Calu3 (cell line): ENCODE measurements around the gene HSPB2. TPM values are rescaled to one million over a fixed set of nuclear protein-coding genes. Genes with fewer than 3 reads are reported as not detected.
A peak's percentile ranks its signal among the peaks of the same experiment; 100 is the strongest.

ENCODE experiments used
- BruUV-seq: library from RNA; stranded (reverse); fragments of 400-500 nt; replicated peaks from 2 replicates; lab custom pipeline; 2021; lab: Mats Ljungman, UMichigan
- CTCF ChIA-PET: fragments of 300-600 bp; sonication (Branson Sonifier 250); formaldehyde crosslinking; loops from one replicate; lab custom pipeline; 2022; ENCODE audit warnings: antibody characterized with exemption; lab: Charles Lee
- DNase-seq: peaks from one replicate; pipeline ENCODE4 v3.0.0; 2022
- H3K27ac Mint-ChIP-seq: one replicate; pipeline ENCODE4 v1.8.0; 2022; ENCODE audit warnings: mixed read lengths; ENCODE audit not compliant: unreplicated experiment
- H3K27me3 Mint-ChIP-seq: one replicate; pipeline ENCODE4 v1.8.0; 2022; ENCODE audit warnings: mixed read lengths; ENCODE audit not compliant: unreplicated experiment
- H3K36me3 Mint-ChIP-seq: one replicate; pipeline ENCODE4 v1.8.0; 2022; ENCODE audit warnings: mild to moderate bottlenecking, moderate library complexity, mixed read lengths; ENCODE audit not compliant: insufficient read depth, unreplicated experiment
- H3K4me1 Mint-ChIP-seq: one replicate; pipeline ENCODE4 v1.8.0; 2022; ENCODE audit warnings: mild to moderate bottlenecking, low read depth, mixed read lengths; ENCODE audit not compliant: unreplicated experiment
- H3K4me3 Mint-ChIP-seq: one replicate; pipeline ENCODE4 v1.8.0; 2022; ENCODE audit warnings: mild to moderate bottlenecking, low read depth, moderate library complexity, mixed read lengths; ENCODE audit not compliant: unreplicated experiment
- H3K9me3 Mint-ChIP-seq: one replicate; pipeline ENCODE4 v1.8.0; 2022; ENCODE audit warnings: low read depth, mixed read lengths; ENCODE audit not compliant: unreplicated experiment
- intact Hi-C: fragments of 100-400 bp; cut with micrococcal nuclease; formaldehyde crosslinking; loops from one replicate; pipeline ENCODE4 v1.10.0; 2022; ENCODE audit not compliant: unreplicated experiment
- total RNA-seq: library from RNA; stranded (reverse); gene quantifications from 2 replicates; pipeline ENCODE4 v1.2.3, GENCODE V29; 2022
- TF ChIP-seq, protein P1 (sequence below): fragments of 200-600 bp; IDR thresholded peaks from one replicate; pipeline ENCODE4 v1.8.0; 2022; ENCODE audit warnings: antibody characterized with exemption; ENCODE audit not compliant: unreplicated experiment

The HSPB2 gene
- total RNA-seq, 1 experiment from 2014 or later, result not detected

DNA sequence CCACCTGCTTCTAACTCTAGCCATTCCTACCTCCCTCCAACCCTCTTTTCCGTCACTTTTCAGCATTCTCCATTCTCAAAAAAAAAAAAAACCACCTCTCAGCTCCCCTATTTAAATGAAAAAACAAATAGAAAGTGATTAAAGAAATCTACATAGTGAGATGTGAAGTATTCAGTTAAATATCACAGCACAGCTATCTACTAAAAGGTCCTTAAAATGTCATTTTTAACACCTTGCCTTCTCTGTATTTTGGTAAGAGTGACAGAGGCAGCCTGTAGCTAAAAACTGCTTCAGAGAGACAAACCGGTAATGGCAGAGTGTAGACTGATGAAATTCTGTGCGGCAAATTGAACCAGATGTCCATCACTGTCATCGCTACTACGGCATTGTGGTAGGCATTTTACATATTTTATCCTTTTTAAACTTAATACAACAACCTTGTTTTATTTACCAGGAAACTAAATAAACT, 40.8 kb upstream of the HSPB2 start:
- no peaks in the 10 kb centered on the region for H3K27me3 Mint-ChIP-seq
- TF ChIP-seq, protein P1, sequence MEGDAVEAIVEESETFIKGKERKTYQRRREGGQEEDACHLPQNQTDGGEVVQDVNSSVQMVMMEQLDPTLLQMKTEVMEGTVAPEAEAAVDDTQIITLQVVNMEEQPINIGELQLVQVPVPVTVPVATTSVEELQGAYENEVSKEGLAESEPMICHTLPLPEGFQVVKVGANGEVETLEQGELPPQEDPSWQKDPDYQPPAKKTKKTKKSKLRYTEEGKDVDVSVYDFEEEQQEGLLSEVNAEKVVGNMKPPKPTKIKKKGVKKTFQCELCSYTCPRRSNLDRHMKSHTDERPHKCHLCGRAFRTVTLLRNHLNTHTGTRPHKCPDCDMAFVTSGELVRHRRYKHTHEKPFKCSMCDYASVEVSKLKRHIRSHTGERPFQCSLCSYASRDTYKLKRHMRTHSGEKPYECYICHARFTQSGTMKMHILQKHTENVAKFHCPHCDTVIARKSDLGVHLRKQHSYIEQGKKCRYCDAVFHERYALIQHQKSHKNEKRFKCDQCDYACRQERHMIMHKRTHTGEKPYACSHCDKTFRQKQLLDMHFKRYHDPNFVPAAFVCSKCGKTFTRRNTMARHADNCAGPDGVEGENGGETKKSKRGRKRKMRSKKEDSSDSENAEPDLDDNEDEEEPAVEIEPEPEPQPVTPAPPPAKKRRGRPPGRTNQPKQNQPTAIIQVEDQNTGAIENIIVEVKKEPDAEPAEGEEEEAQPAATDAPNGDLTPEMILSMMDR, result no peak
- H3K27ac Mint-ChIP-seq, result peak overlapping the region; percentile 70
- CTCF ChIA-PET, result interaction anchor here (0.6 to 2.5 kb wide), 5 partner anchors 55 to 449 kb away, joined by 3 to 12 read pairs (median 5); no protein-coding TSS in a partner anchor
- peaks cover 14% of the 10 kb centered on the region for H3K36me3 Mint-ChIP-seq
- no TSS peak for BruUV-seq
- H3K4me3 Mint-ChIP-seq, result peak overlapping the region; percentile 78
- DNase-seq, result no peak
- intact Hi-C loops, result loop anchor here (10.0 kb wide), 1 partner anchor 203 kb away; the partner anchor contains the start of genes NKAPD1 and PIH1D2
- H3K4me1 Mint-ChIP-seq, result no peaks in the 10 kb centered on the region
- H3K9me3 Mint-ChIP-seq, result no peaks in the 10 kb centered on the region

DNA sequence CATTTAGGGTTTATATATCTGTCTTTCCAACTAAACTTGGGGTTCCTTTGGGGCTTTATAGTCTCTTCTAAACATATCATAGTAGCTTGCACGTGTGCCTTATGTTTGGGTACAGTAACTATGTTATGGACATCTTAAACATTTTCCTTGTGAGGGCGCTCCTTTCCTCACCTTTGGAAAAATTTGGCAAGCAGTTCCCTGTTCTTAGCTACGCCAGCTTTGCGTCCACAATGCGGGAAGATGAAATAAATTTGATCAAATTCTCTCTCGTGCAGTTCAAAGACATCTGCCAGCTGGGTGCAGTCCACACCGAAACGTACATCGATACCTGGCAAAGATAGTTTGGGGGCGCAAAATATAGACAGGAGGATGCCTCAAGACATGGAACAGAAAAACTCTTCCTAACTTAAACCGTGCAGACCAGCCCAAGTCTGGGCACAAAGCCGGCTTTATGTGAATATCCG, 34.1 kb upstream of the HSPB2 start:
- Mint-ChIP-seq H3K36me3 (peaks cover 19% of the 10 kb centered on the region), H3K4me3 (peak overlapping the region; percentile 80), H3K4me1 (peaks cover 9% of the 10 kb centered on the region), H3K9me3 (no peaks in the 10 kb centered on the region), H3K27ac (peak overlapping the region; percentile 93), H3K27me3 (no peaks in the 10 kb centered on the region)
- TF ChIP-seq, protein P1, result no peak
- BruUV-seq, result TSS peak; percentile 71
- no peak for DNase-seq
- CTCF ChIA-PET, result interaction anchor here (1.2 kb wide), 1 partner anchor 104 kb away, joined by 6 read pairs; no protein-coding TSS in a partner anchor
- intact Hi-C loops, result loop anchor here (1.0 to 10.0 kb wide), 2 partner anchors 104 to 196 kb away; partner anchors contain the start of genes NKAPD1 and PIH1D2

DNA sequence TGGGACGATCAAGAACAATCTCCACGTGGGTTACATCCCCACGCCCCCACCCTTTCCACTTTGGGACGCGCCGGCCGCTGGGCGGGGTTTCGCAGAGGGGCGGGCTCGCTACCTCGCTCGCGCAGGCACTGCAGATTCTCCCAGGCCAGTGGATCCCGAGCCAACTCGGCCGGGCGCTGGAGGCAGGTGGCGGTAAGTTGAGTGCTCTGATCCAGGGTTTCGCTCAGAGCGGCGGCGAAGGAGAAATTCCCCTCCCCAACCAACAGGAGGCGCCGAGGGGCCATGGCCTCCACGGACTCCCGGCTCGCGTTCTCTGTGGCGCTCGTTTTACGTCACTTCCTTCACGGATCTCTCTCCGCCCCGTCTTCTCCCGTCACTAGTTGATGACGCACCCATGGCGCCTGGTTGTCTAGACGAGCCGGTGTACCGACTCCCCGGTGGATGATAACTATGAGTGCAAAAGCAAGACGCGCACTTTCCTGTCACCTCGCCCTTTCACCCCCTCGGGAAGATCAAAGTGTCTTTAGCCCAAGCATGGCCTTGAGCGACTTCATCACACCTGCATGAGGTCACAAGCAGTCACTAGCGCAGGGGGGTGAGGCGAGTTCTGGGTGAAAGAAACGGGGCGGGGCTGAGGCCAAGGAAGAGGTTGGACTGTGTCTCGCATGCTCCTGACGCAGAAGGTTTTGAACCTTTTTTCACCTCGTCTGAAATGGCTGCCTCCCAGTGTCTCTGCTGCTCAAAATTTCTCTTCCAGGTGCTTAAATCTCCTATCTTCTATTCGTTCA, 33.5 kb upstream of the HSPB2 start, which contains the start of the genes CFAP68 and FDXACB1:
CFAP68 (plus strand) TSS at position 693 of the 788 bp plus-strand sequence; CDS start at position 713, 20 bp downstream.
FDXACB1 (minus strand) TSS at position 317 of the 788 bp plus-strand sequence; CDS start at position 284, 33 bp downstream.
- peak; percentile 93 for DNase-seq
- CTCF ChIA-PET, result interaction anchor here (1.2 kb wide), 1 partner anchor 103 kb away, joined by 6 read pairs; no protein-coding TSS in a partner anchor
- H3K27me3 Mint-ChIP-seq, result no peaks in the 10 kb centered on the region
- H3K4me1 Mint-ChIP-seq, result peaks cover 9% of the 10 kb centered on the region
- peak within 1 kb of the TSS; percentile 93 for H3K27ac Mint-ChIP-seq
- intact Hi-C loops, result loop anchor here (1.0 to 10.0 kb wide), 2 partner anchors 103 to 196 kb away; partner anchors contain the start of genes NKAPD1 and PIH1D2
- H3K9me3 Mint-ChIP-seq, result no peaks in the 10 kb centered on the region
- BruUV-seq, result no TSS peak
- TF ChIP-seq, protein P1, result peak; percentile 78
- H3K4me3 Mint-ChIP-seq, result peak within 1 kb of the TSS; percentile 80
- H3K36me3 Mint-ChIP-seq, result peaks cover 19% of the 10 kb centered on the region

DNA sequence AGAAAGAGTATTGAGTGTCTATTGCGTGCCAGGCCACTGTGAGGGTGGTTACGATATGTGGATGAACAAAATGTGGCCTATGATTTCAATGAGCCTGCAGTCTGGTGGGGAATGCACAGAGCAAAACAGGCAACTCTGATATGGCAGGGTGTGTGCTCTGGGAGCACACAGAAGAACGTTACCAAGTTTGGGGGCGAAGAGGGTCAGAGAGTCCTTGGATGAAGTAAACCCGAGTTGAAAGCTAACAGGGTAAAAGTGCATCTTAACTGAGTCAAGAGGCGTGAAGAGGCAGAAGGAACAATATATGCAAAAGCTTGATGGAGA, 32.9 kb upstream of the HSPB2 start:
- DNase-seq, result no peak
- CTCF ChIA-PET, result no interaction called here
- BruUV-seq, result TSS peak; percentile 95
- peak overlapping the region; percentile 93 for H3K27ac Mint-ChIP-seq
- H3K27me3 Mint-ChIP-seq, result no peaks in the 10 kb centered on the region
- no peaks in the 10 kb centered on the region for H3K9me3 Mint-ChIP-seq
- H3K4me1 Mint-ChIP-seq, result peaks cover 9% of the 10 kb centered on the region
- intact Hi-C loops, result loop anchor here (10.0 kb wide), 1 partner anchor 195 kb away; the partner anchor contains the start of genes NKAPD1 and PIH1D2
- peaks cover 19% of the 10 kb centered on the region for H3K36me3 Mint-ChIP-seq
- TF ChIP-seq, protein P1, result no peak
- H3K4me3 Mint-ChIP-seq, result peak overlapping the region; percentile 80
